Measurements from ENCODE around the gene DYNC2H1.

Gene DYNC2H1

GRCh38 chr11:103476874-103477273 lies 367.6 kb downstream of the DYNC2H1 start (continued):
- TF ChIP-seq ZNF518A (tag by site-specific recombination; conservative IDR thresholded peaks at IDR 0.05; ENCODE audit: low read depth), result no peak
- TF ChIP-seq ZNF629 (tag by site-specific recombination; IDR thresholded peaks at IDR 0.05), result no peak
- TF ChIP-seq ZNF404 (tag by site-specific recombination; IDR thresholded peaks at IDR 0.05), result no peak
- no peak for TF ChIP-seq ZNF280D (tag by site-specific recombination; IDR thresholded peaks at IDR 0.05)
- TF ChIP-seq ZFHX2 (tag by site-specific recombination; conservative IDR thresholded peaks at IDR 0.05), result no peak
- TF ChIP-seq ZNF843 (tag by site-specific recombination; IDR thresholded peaks at IDR 0.05), result no peak

GRCh38 chr11:103480421-103480820 lies 371.2 kb downstream of the DYNC2H1 start:
- POLR2A ChIA-PET, result no interaction called here
- TF ChIP-seq GLI4 (tag by site-specific recombination; IDR thresholded peaks at IDR 0.05), result no peak
- TF ChIP-seq ZNF792 (tag by site-specific recombination; IDR thresholded peaks at IDR 0.05), result no peak
- no peak for TF ChIP-seq AEBP2 (tag by site-specific recombination; IDR thresholded peaks at IDR 0.05; ENCODE audit: borderline replicate concordance)
- TF ChIP-seq YY2 (tag by site-specific recombination; IDR thresholded peaks at IDR 0.05), result no peak
- TF ChIP-seq GLIS1 (tag by site-specific recombination; IDR thresholded peaks at IDR 0.05), result no peak
- TF ChIP-seq ZNF510 (tag by site-specific recombination; IDR thresholded peaks at IDR 0.05; ENCODE audit: insufficient replicate concordance), result no peak
- no peak for TF ChIP-seq ZNF670 (tag by site-specific recombination; IDR thresholded peaks at IDR 0.05; ENCODE audit: low read depth)
- no peak for TF ChIP-seq ZNF23 (tag by site-specific recombination; IDR thresholded peaks at IDR 0.05; ENCODE audit: borderline replicate concordance)
- TF ChIP-seq ZSCAN5A (tag by site-specific recombination; IDR thresholded peaks at IDR 0.05), result no peak
- no peak for TF ChIP-seq ZNF555 (tag by site-specific recombination; conservative IDR thresholded peaks at IDR 0.05)
- TF ChIP-seq ZNF76 (tag by site-specific recombination; IDR thresholded peaks at IDR 0.05; ENCODE audit: borderline replicate concordance, low read depth), result no peak
- TF ChIP-seq ZNF626 (tag by site-specific recombination; IDR thresholded peaks at IDR 0.05), result no peak
- no peak for TF ChIP-seq MYNN (tag by site-specific recombination; IDR thresholded peaks at IDR 0.05; ENCODE audit: borderline replicate concordance)
- no peak for TF ChIP-seq ELK4 (IDR thresholded peaks at IDR 0.05; ENCODE audit: borderline replicate concordance, low read depth, low read length)
- no peak for TF ChIP-seq ZNF585B (tag by site-specific recombination; IDR thresholded peaks at IDR 0.05)
- no peak for TF ChIP-seq HOXD13 (CRISPR knock-in tag; IDR thresholded peaks at IDR 0.05; ENCODE audit: borderline replicate concordance)
- no peak for TF ChIP-seq KLF9 (tag by site-specific recombination; IDR thresholded peaks at IDR 0.05; ENCODE audit: low read depth)
- no peak for TF ChIP-seq ZNF324 (tag by site-specific recombination; IDR thresholded peaks at IDR 0.05)
- H3K9me3 ChIP-seq (ENCODE audit: control insufficient read depth, insufficient read depth, low read depth, low read length), result no peaks in the 10 kb centered on the region

More at GRCh38 chr11:103480421-103480820, 371.2 kb downstream of the DYNC2H1 start:
- CTCF ChIA-PET, result interaction anchor here (0.7 to 0.8 kb wide), 2 partner anchors 58 to 158 kb away, joined by 3 to 5 read pairs; no protein-coding TSS in a partner anchor
- no peaks in the 10 kb centered on the region for H3K36me3 ChIP-seq (ENCODE audit: control insufficient read depth in 2 of 2, insufficient read depth in 1 of 2, low read length in 2 of 2)
- H3K4me3 ChIP-seq (ENCODE audit: low read depth, low read length), result no peak overlapping the region
- H3K27ac ChIP-seq (ENCODE audit: extremely low read depth, low read depth, low read length), result no peak overlapping the region
- no peaks in the 10 kb centered on the region for H3K4me1 ChIP-seq (ENCODE audit: control insufficient read depth, insufficient read depth, low read length)
